ENCODE results near the gene SP4.

GRCh38 chr7:21443149-21443841 lies 15.4 kb downstream of the SP4 start:
- TF ChIP-seq CTCF (IDR thresholded peaks at IDR 0.05) = no peak
- TF ChIP-seq POLR2A (IDR thresholded peaks at IDR 0.05) = no peak
- no peak for TF ChIP-seq POLR2AphosphoS5 (IDR thresholded peaks at IDR 0.05; ENCODE audit: insufficient read depth in 1 of 2, low read depth in 1 of 2)
